Stomach smooth muscle (tissue), 2 donors: Measurements from ENCODE around the gene MYMX.
"Not testable (repeated sequence)": the region's sequence is repeated elsewhere in the genome, so short reads cannot be mapped to it uniquely, and the experiment has no call there.

Experiments
- H3K27ac ChIP-seq: one replicate; pipeline ENCODE4 v1.7.0; 2013; ENCODE audit warnings: mild to moderate bottlenecking, low read length, inconsistent platforms
- H3K27me3 ChIP-seq, 2 donors: one replicate each; pipeline ENCODE4 v1.7.0; 2013; ENCODE audit warnings: low read length in 2 of 2; ENCODE audit not compliant: insufficient read depth in 2 of 2, control insufficient read depth in 1 of 2
- H3K36me3 ChIP-seq, 2 donors: one replicate each; pipeline ENCODE4 v1.7.0; 2013; ENCODE audit warnings: low read length in 2 of 2; ENCODE audit not compliant: control insufficient read depth in 2 of 2, insufficient read depth in 2 of 2
- H3K4me1 ChIP-seq: one replicate; pipeline ENCODE4 v1.7.0; 2013; ENCODE audit warnings: low read length; ENCODE audit not compliant: control insufficient read depth, insufficient read depth
- H3K4me3 ChIP-seq, 2 donors: one replicate each; pipeline ENCODE4 v1.7.0; 2013; ENCODE audit warnings: low read length in 2 of 2
- H3K9ac ChIP-seq, 2 donors: one replicate each; pipeline ENCODE4 v1.7.0; 2013; ENCODE audit warnings: low read length in 2 of 2, mild to moderate bottlenecking in 1 of 2
- H3K9me3 ChIP-seq, 2 donors: one replicate each; pipeline ENCODE4 v1.7.0; 2013; ENCODE audit warnings: low read length in 2 of 2; ENCODE audit not compliant: control insufficient read depth in 2 of 2
- donor health status: healthy.
- donor health status: Pancreatic carcinoma.

The MYMX gene

DNA sequence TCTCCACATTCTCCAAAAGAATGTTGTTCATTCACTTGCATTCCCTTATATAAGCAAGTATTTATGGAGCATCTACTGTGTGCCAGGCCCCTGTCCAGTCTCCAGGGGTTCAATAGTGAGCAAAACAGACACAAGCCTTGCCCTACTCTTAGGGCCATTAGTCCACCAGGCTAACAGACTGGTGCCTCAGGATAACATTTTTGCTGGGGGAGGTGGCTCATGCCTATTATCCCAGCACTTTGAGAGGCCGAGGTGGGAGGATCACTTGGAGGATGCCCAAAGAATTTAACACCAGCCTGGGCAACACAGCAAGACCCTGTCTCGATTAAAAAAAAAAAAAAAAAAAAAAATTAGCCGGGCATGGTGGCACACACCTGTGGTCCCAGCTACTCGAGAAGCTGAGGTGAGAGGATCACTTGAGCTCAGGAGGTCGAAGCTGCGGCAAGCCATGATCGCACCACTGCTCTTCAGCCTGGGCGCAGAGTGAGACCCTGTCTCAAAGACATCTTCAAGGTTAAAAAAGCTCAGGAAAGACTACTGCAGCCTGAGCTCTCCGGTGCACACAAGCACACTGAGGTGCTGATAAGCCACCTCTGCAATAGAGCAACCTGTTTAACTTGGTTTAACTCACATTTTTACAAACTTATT is 38.2 kb upstream of the MYMX start:
- H3K4me3 ChIP-seq: no peak overlapping the region
- no peaks in the 10 kb centered on the region for H3K9me3 ChIP-seq
- no peak overlapping the region for H3K27ac ChIP-seq
- H3K36me3 ChIP-seq: no peaks in the 10 kb centered on the region
- no peaks in the 10 kb centered on the region for H3K27me3 ChIP-seq
- no peaks in the 10 kb centered on the region for H3K4me1 ChIP-seq
- H3K9ac ChIP-seq: no peak overlapping the region

DNA sequence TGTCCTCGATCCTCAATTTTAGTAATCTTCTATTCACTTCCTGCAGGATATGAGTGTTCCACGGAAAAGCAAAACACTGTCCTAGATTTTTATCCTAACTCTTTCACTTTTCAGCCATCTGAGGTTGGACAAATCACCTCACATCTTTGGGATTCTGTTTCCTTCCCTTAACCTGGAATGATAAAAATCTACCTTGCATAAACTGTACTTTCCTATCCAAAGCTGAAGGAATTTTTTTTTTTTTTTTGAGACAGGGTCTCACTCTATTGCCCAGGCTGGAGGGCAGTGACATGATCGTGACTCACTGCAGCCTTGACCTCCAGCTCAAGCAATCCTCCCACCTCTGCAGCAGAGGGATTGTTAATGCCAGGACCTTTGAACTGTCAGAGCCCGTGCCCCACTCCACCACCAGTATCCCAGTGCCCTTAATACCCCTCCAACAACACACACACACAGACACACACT is 37.6 kb upstream of the MYMX start:
- no peak overlapping the region for H3K4me3 ChIP-seq
- H3K27ac ChIP-seq: no peak overlapping the region
- no peak overlapping the region for H3K9ac ChIP-seq
- H3K36me3 ChIP-seq: no peaks in the 10 kb centered on the region
- H3K9me3 ChIP-seq: no peaks in the 10 kb centered on the region
- H3K27me3 ChIP-seq: no peaks in the 10 kb centered on the region
- no peaks in the 10 kb centered on the region for H3K4me1 ChIP-seq

DNA sequence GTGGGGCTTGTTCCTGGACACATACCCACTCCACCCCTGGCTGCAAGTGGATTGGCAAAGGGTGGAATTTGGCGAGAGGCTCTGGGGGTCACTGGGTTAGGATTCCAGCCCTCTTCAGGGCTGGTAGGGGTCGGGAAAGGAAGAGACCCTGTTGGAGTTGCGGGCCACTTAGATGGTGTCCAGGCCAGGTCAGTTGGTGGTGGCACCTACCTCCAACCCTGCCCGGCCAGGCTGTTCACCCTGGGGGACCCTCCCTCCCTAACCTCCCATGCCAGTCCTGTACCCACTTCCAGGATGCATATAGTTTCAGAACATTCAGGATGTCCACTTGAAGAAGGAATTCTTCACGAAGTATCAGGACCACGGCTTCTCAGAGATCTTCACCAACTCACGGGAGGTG is 37.1 kb upstream of the MYMX start:
- no peaks in the 10 kb centered on the region for H3K36me3 ChIP-seq
- H3K4me3 ChIP-seq: no peak overlapping the region
- H3K27me3 ChIP-seq: no peaks in the 10 kb centered on the region
- no peak overlapping the region for H3K9ac ChIP-seq
- no peaks in the 10 kb centered on the region for H3K9me3 ChIP-seq
- no peaks in the 10 kb centered on the region for H3K4me1 ChIP-seq
- no peak overlapping the region for H3K27ac ChIP-seq

DNA sequence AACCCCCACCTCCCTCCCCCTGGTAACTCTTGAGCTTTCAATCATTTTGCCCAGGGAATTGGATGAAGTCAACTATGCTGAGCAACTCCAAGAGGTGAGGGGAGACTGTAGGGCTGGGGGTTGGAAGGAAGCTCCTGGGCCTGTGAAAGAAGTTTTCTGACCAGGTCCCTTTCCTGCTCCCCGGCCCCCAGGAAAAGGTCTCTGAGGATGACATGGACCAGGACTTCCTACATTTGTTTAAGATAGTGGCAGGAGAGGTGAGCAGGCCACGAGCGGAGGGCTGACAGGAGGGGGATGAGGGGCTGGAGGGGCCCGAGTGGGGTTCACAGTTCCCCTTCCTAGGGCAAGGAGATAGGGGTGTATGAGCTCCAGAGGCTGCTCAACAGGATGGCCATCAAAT is 36.3 kb upstream of the MYMX start:
- H3K4me1 ChIP-seq: no peaks in the 10 kb centered on the region
- H3K9me3 ChIP-seq: no peaks in the 10 kb centered on the region
- H3K27me3 ChIP-seq: no peaks in the 10 kb centered on the region
- H3K9ac ChIP-seq: no peak overlapping the region
- H3K27ac ChIP-seq: no peak overlapping the region
- no peak overlapping the region for H3K4me3 ChIP-seq
- H3K36me3 ChIP-seq: no peaks in the 10 kb centered on the region

DNA sequence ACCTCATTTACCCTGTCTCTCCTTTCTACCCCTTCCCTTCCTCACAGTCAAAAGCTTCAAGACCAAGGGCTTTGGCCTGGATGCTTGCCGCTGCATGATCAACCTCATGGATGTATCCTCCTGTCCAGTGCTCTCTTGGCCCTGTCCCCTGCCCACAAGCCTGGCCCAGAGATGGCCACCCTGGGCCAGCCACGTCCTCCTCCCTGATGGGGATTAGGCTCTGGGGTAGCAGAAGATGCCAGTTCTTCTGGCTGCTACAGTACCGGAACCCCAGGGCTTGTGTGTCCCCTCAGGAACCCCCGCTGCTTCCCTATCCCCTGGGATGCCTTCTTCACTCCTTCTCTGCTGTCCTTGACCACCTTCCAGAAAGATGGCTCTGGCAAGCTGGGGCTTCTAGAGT is 35.8 kb upstream of the MYMX start:
- Histone ChIP-seq H3K4me1 (no peaks in the 10 kb centered on the region), H3K9me3 (no peaks in the 10 kb centered on the region), H3K27ac (no peak overlapping the region), H3K27me3 (no peaks in the 10 kb centered on the region), H3K4me3 (no peak overlapping the region), H3K9ac (no peak overlapping the region), H3K36me3 (no peaks in the 10 kb centered on the region)

DNA sequence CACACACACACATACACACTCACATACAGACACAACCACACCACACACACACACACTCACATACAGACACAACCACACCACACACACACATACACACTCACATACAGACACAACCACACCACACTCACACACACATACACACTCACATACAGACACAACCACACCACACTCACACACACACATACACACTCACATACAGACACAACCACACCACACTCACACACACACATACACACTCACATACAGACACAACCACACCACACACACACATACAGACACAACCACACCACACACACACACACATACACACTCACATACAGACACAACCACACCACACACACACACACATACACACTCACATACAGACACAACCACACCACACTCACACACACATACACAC is 34.9 kb upstream of the MYMX start:
- not testable (repeated sequence) for H3K27me3 ChIP-seq, H3K4me3 ChIP-seq, H3K4me1 ChIP-seq, H3K9me3 ChIP-seq, H3K36me3 ChIP-seq, H3K9ac ChIP-seq, H3K27ac ChIP-seq

DNA sequence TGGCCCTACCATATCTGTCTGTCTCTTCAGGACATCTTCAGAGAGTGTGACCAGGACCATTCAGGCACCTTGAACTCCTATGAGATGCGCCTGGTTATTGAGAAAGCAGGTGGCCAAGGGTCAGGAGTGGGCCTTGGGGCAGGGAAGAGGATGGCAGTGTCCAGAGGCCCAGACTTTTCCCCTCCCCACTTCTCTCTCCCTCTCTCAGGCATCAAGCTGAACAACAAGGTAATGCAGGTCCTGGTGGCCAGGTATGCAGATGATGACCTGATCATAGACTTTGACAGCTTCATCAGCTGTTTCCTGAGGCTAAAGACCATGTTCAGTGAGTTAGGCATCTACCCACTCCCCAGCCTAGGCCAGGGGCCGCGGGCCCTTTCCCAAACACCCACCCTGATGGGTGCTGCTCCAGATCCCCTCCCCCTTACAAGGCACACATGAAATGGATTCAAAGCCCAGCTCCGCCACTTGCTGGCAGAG is 33.8 kb upstream of the MYMX start:
- Histone ChIP-seq H3K36me3 (no peaks in the 10 kb centered on the region), H3K27ac (no peak overlapping the region), H3K9me3 (no peaks in the 10 kb centered on the region), H3K9ac (no peak overlapping the region), H3K4me3 (no peak overlapping the region), H3K27me3 (no peaks in the 10 kb centered on the region), H3K4me1 (no peaks in the 10 kb centered on the region)

DNA sequence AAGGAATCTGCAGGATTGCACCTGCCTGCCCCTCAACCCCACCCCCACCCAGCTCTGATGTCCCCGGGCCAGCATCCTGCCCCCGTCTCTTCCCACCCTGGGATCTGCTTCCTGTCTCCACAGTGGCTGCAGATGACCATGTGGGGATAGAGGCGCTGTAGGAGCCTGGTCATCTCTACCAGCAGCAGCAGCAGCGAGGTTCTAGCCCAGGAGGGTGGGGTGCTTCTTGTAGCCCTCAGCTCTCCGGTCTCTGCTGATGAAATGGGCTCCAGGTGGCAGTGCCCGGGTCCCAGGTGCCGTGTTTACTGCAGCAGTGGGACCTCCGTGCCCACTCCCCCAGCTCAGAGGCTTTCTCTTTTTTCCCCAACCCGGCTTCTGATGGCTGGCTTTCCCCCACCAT is 32.9 kb upstream of the MYMX start:
- Histone ChIP-seq H3K9me3 (no peaks in the 10 kb centered on the region), H3K27me3 (no peaks in the 10 kb centered on the region), H3K4me3 (no peak overlapping the region), H3K36me3 (no peaks in the 10 kb centered on the region), H3K27ac (no peak overlapping the region), H3K4me1 (no peaks in the 10 kb centered on the region), H3K9ac (no peak overlapping the region)

DNA sequence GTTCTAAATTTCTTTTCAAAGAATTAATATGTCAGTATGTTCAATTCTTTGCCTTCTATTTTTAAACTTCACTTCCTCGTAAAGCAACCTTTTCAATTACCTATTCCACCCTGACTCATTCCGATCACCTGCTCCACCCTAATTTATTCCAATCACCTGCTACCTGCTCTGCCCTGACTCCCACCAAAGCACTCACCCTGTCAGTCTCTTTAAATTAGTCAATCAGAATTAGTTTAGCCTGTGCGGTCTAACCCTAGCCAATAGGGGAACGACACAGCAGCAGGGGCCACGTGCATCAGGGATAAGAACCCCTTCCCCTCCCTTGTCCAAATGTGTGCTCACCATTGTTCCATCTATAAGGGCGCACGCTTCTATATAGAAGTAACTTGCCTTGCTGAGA is 31.4 kb upstream of the MYMX start:
- not testable (repeated sequence) for H3K27me3 ChIP-seq, H3K9ac ChIP-seq, H3K4me1 ChIP-seq, H3K9me3 ChIP-seq, H3K36me3 ChIP-seq, H3K27ac ChIP-seq, H3K4me3 ChIP-seq

DNA sequence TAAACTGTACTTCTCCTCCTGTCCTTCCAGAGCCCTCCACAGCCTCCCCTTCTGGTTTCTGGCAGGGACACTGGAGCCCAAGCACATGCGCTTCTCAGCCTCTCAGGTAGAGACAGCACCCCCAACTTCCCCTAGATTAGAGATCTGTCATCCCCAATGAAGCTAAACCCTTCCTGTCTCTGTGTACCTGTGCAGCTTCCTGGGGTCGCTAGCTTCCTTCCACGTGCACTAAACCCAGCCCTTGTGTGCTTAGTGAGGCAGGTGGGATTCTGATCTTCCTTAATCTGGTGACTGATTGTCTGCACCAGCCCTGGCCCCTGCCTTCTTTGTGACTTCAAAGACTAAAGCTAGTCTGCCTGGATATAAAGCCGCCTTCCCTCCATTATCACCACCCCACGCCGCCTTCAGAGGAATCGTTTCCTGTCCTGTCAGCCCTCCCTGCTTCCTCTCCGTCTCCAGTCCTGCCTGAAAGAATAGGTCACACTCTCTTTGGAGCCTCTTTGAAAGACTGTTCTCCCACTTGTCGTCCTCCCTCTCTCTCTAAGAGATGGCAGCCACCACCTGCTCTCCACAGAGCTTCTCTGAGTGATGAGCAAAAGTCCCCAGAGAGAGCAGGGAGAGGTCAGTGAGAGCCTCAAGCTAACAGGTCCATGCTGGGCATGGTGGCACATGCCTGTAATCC is 30.6 kb upstream of the MYMX start:
- no peaks in the 10 kb centered on the region for H3K36me3 ChIP-seq
- no peaks in the 10 kb centered on the region for H3K9me3 ChIP-seq
- no peak overlapping the region for H3K4me3 ChIP-seq
- H3K27me3 ChIP-seq: no peaks in the 10 kb centered on the region
- H3K9ac ChIP-seq: no peak overlapping the region
- H3K27ac ChIP-seq: peak overlapping the region; percentile 24
- H3K4me1 ChIP-seq: no peaks in the 10 kb centered on the region

DNA sequence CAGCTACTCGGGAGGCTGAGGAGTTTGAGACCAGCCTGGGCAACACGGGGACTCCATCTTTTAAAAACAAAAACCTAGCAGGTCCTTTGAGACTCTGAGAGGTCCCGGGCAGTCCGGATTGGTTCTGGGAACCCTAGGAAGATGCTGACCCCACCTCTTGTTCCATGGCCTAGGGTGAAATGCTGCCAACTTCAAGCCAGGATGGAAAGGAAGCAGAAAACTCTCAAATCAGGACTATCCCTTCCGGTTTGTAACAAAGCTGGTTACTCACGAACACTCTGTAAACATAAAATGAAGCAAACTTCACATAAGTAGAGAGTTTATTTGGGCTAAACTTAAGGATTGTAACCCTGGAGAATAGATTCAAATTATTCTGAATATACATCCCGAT is 30.1 kb upstream of the MYMX start:
- H3K36me3 ChIP-seq: no peaks in the 10 kb centered on the region
- peak overlapping the region; percentile 24 for H3K27ac ChIP-seq
- H3K9me3 ChIP-seq: no peaks in the 10 kb centered on the region
- H3K4me1 ChIP-seq: no peaks in the 10 kb centered on the region
- H3K4me3 ChIP-seq: no peak overlapping the region
- H3K9ac ChIP-seq: no peak overlapping the region
- no peaks in the 10 kb centered on the region for H3K27me3 ChIP-seq
